ENCODE measurements around the gene MAIP1.

The MAIP1 gene

DNA sequence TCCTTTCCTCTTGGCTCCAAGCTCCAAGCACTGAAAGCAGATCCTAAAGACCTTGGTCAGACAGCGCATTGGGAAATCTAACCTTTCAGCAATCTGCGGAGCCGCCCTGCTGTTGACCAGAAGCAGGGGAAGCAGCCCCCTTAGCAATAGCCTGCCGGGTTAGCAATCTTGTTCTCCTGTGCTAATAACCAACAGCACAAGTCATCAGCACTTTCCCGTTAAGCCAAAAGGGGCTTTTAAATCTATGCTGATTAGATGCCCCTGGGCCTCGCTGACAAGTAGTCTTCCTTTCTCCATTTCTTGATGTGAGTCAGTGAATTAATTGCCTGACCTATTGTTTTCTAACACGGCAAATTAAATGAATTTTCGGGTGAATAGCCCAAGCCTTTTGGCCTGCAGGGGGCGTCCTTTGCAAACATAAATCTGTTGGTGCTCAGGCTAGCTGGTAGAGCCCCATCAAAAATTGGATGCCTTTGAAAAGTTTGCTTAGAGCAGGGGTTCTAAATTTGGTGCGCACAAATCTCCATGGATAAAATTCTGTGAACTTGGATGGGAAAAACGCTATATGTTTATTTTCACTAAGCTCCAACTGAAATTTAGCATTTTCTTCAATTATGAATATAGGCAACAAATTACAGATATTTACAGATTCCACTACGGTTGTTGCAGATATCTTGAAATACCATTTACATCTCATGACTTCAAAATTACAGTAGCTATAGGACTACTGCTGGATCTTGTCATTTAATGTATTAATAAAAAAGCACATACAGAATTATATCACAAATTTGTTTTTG lies 24.6 kb downstream of the MAIP1 start:
- FAIRE-seq = peak; percentile 93
- TF ChIP-seq TAF1 (IDR thresholded peaks at IDR 0.05; ENCODE audit: borderline replicate concordance, low read depth, low read length) (no peak), POLR2AphosphoS5 (IDR thresholded peaks at IDR 0.05; ENCODE audit: low read depth, low read length) (no peak), POLR2A (IDR thresholded peaks at IDR 0.05; ENCODE audit: low read depth, low read length) (no peak)
- DNase-seq (ENCODE audit: insufficient read length) = no peak

DNA sequence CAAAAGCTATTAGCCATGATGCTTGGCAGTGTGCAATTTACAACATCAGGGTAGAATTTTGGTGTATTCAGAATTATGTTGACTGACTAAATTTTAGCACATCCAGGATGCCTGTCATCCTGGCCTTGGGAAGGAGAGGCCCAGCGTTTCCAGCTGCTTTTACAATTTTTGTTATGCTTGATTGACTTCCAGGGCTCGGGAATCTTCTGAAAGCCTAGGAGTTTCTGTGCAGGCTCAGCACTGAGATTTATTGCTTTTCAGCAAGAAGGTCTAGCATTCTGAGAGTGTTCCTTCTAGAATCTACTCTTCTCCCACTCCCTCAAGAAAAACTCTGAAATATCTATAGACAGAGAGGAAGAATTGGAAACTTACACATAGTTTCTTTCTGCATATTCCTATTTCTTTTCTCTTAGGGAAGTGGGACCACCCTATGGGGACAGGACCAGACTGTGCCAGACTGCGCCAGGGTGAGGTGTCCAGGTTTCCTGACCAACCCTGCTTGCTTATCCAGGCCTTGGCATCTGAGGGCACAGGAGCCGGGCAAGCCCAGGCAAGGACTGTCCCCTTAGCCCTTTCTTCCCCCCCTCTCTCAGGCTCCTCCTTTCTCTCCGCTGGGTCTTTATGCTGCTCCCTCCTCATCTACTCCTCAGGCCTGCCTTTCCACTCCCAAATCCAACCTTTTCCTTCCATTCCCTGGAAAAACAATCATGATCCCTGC lies 26.9 kb downstream of the MAIP1 start:
- DNase-seq (ENCODE audit: insufficient read length) = no peak
- TF ChIP-seq POLR2A (IDR thresholded peaks at IDR 0.05; ENCODE audit: low read depth, low read length) (no peak), POLR2AphosphoS5 (IDR thresholded peaks at IDR 0.05; ENCODE audit: low read depth, low read length) (no peak)
- FAIRE-seq = no peak

DNA sequence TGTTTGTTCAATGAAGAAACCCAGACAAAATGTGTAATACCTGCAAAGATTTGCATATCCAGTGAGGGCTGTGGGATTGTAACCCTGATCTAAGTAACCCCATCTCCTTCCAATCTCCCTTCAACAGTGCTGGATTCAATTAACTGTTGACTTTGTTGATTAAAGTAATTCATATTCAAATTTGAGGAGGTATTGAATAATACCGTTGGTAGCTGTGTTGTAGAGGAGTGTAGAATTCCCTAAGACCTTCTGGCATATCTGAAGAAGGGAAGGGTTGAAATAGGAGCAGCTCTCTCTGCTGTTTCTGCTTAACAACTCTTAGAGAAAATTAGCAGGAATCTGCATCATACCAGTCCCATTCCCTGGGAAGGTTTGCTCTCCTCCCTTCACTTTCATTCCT lies 28.2 kb downstream of the MAIP1 start:
- TF ChIP-seq POLR2AphosphoS5 (IDR thresholded peaks at IDR 0.05; ENCODE audit: low read depth, low read length) = no peak
- no peak for TF ChIP-seq POLR2A (IDR thresholded peaks at IDR 0.05; ENCODE audit: low read depth, low read length)
- TF ChIP-seq TAF1 (IDR thresholded peaks at IDR 0.05; ENCODE audit: borderline replicate concordance, low read depth, low read length) = no peak
- FAIRE-seq (no peak), DNase-seq (ENCODE audit: insufficient read length) (no peak)

DNA sequence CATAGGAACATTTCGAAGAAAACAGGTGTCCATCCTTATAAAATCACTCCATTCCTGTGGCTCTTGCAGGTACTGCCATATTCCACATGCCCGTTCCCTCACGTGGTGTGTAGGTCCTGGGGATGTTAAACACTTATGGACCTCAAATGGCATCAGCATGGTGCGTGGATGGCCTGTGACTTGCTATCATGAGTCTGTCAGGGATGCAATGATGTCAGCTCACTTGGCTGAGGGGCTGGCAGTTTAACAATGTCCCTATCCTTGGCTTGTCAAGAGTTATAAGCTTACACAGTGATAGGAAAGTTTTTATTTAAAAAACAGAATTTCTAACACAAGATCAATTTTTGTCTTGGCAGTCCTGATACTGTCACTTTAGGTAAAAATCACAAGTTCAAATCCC lies 28.8 kb downstream of the MAIP1 start:
- TF ChIP-seq POLR2AphosphoS5 (IDR thresholded peaks at IDR 0.05; ENCODE audit: low read depth, low read length) (no peak), TAF1 (IDR thresholded peaks at IDR 0.05; ENCODE audit: borderline replicate concordance, low read depth, low read length) (no peak), POLR2A (IDR thresholded peaks at IDR 0.05; ENCODE audit: low read depth, low read length) (no peak)
- FAIRE-seq (no peak), DNase-seq (ENCODE audit: insufficient read length) (no peak)

DNA sequence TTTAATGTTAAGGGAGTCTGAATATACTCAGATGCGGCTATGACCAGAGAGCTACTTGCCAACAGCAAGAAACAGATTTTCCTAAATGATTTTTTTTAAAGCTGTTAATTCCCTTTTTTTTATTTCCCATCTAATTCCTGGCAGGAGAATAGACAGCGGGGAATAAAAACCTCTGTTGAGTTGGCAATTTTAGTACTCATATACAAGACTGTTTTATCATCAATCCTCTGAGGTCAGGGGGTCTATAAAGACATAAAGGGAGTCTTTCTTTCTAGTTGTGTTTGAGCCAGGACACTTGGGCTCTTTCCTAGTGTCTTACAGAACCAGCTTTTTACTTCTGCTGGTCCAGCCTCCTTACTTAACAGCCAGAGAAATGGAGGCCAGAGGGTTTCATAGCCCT lies 29.4 kb downstream of the MAIP1 start:
- FAIRE-seq = no peak
- TF ChIP-seq POLR2AphosphoS5 (IDR thresholded peaks at IDR 0.05; ENCODE audit: low read depth, low read length) (no peak), POLR2A (IDR thresholded peaks at IDR 0.05; ENCODE audit: low read depth, low read length) (no peak), TAF1 (IDR thresholded peaks at IDR 0.05; ENCODE audit: borderline replicate concordance, low read depth, low read length) (no peak)
- DNase-seq (ENCODE audit: insufficient read length) = no peak

DNA sequence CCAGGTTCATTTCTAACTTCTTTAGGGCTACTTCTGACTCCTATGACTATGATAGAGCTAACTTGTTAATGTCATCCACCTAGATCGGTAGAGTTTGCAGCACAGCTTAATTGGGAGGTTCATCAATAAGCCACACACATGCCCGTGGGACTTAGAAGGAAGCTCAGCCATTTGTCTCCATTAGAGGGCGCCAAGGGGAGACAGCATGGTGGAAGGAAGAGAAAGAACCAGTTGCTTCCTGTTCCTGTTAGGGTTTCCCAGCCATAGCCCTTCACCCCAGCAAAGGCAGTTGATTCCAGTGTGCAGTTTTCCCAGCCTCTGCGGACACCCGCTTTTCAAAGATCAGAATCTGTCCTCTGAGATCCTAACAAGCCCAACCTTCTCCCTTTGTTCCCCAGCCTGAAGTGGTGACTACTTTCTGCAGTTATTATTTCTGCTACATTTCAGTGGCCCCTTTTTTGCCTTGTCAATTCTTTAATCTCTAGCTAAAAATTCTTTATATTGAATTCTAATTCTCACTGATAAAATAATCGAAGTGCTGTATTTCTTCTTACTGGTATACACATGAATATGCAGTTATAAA lies 30.3 kb downstream of the MAIP1 start:
- DNase-seq (ENCODE audit: insufficient read length) (no peak), FAIRE-seq (no peak)
- no peak for TF ChIP-seq TAF1 (IDR thresholded peaks at IDR 0.05; ENCODE audit: borderline replicate concordance, low read depth, low read length)
- TF ChIP-seq POLR2AphosphoS5 (IDR thresholded peaks at IDR 0.05; ENCODE audit: low read depth, low read length) = no peak

DNA sequence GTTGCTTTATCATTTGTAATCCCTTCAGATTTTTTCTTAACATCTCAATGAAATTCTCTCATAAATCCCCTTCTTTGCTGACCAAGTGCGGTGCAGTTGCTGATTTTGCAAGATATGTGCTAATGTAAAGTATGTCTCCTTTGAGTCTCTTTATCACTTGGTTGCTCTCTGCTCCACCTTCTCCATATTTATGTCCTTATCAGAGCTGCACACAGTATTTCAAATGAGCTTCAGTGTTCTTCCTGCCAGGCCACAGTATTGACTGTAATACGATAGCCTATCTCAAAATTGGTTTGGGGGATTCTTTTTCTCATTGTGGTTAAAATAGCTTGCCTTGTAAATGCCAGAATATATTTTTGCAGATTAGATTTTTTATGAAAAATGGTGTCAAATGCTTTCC lies 32.2 kb downstream of the MAIP1 start:
- DNase-seq (ENCODE audit: insufficient read length) (no peak), FAIRE-seq (no peak)
- TF ChIP-seq POLR2AphosphoS5 (IDR thresholded peaks at IDR 0.05; ENCODE audit: low read depth, low read length) = no peak
- TF ChIP-seq POLR2A (IDR thresholded peaks at IDR 0.05; ENCODE audit: low read depth, low read length) = no peak
- TF ChIP-seq TAF1 (IDR thresholded peaks at IDR 0.05; ENCODE audit: borderline replicate concordance, low read depth, low read length) = no peak

DNA sequence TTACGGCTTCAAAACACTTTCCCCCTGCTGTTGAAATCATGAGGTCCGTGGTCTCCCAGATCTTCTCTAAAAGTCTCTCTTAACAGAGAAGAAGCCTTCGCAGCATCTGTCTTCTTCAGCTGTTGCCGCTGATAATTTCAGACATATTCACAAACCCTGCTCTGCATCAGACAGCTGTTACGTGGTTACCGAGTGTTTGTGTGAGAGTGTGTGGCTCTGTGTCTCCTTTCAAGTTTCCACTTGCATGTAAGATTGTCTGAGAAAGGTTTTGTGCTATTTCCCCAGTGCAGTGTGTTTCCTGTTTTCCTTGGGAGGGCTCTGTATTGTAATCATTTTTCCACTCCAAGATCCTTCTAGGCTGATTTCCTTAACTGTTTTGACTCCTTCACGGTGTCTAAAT lies 32.8 kb downstream of the MAIP1 start:
- TF ChIP-seq TAF1 (IDR thresholded peaks at IDR 0.05; ENCODE audit: borderline replicate concordance, low read depth, low read length) = no peak
- no peak for TF ChIP-seq POLR2AphosphoS5 (IDR thresholded peaks at IDR 0.05; ENCODE audit: low read depth, low read length)
- no peak for TF ChIP-seq POLR2A (IDR thresholded peaks at IDR 0.05; ENCODE audit: low read depth, low read length)
- FAIRE-seq (no peak), DNase-seq (ENCODE audit: insufficient read length) (no peak)

DNA sequence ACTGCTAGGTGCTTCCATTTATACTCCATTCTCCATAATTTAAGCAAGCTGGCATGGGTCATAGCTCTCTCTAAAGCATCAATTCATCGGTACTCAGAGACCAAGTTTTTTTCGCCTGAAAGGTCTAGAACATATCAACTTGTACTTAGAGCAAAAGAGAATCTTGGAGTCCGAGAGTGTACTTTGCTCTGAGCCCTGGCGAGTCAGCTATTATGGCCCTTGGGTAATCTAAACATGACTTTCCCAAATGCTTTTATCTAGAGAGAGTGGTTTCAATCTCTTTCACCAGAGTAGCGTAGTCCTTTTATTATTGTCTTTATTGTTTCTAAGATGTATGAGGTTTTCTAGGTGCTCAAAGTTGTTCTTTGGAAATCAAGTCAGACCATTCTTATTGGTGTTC lies 34.4 kb downstream of the MAIP1 start:
- DNase-seq (ENCODE audit: insufficient read length) (no peak), FAIRE-seq (no peak)
- TF ChIP-seq POLR2A (IDR thresholded peaks at IDR 0.05; ENCODE audit: low read depth, low read length) = no peak
- no peak for TF ChIP-seq POLR2AphosphoS5 (IDR thresholded peaks at IDR 0.05; ENCODE audit: low read depth, low read length)
- TF ChIP-seq TAF1 (IDR thresholded peaks at IDR 0.05; ENCODE audit: borderline replicate concordance, low read depth, low read length) = no peak

DNA sequence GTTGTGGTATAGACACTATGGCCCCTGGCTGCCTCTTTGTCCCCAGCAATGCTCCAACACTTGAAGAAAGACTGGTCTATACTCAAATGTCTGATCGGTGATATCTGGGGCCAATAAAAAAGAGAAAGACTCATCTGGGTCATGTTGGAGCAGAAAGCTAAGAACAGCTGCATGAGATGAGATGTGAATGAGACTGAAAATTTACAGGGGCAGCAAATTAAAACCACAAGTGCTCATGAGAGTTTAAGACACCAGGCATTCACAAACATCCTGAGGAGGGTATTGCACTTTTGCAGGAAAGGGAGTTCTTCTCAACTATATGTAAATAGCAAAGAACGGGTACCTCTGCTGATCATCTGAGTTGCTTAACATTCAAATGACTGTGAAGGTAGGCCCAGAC lies 36.3 kb downstream of the MAIP1 start:
- DNase-seq (ENCODE audit: insufficient read length) = no peak
- no peak for FAIRE-seq
- no peak for TF ChIP-seq TAF1 (IDR thresholded peaks at IDR 0.05; ENCODE audit: borderline replicate concordance, low read depth, low read length)
- no peak for TF ChIP-seq POLR2AphosphoS5 (IDR thresholded peaks at IDR 0.05; ENCODE audit: low read depth, low read length)
- TF ChIP-seq POLR2A (IDR thresholded peaks at IDR 0.05; ENCODE audit: low read depth, low read length) = no peak

DNA sequence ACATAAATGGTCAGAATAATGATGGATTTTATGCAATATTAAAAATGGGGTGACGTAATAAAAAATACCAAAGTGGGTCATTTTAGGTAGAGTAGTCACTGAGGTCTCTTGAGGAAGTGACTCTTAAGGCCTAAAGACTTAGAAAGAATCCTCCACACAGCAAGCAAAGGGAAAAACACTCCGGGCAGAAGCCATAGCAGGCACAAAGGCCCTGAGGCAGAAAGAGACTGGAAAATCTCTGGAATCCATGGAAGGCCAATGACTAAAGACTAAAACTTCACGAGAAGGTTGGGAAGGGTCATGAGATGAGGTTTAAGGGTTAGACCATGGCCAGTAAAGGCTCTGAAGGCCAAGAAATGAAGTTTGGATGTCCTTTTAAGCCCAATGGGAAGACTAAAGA lies 36.9 kb downstream of the MAIP1 start:
- TF ChIP-seq TAF1 (IDR thresholded peaks at IDR 0.05; ENCODE audit: borderline replicate concordance, low read depth, low read length) = no peak

DNA sequence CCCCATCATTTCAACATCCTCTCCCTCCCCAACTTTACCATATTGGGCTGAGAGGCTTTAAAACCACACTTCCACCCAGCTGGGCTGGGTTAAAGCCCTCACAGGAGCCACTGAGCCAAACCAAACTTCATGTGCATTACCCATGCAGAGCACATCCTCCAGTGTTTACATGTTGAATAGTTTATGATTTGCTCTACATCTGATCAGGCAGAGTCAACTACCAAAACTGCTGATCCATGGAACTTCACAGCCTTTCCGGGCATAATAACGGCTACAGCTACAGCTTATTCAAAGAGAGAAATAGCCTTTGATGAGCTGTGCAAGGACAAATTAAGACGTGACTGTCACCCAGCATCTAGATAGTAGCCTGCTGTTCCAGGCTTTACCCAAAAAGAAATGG lies 39.0 kb downstream of the MAIP1 start:
- no peak for DNase-seq (ENCODE audit: insufficient read length)
- no peak for FAIRE-seq
- TF ChIP-seq TAF1 (IDR thresholded peaks at IDR 0.05; ENCODE audit: borderline replicate concordance, low read depth, low read length) (no peak), POLR2AphosphoS5 (IDR thresholded peaks at IDR 0.05; ENCODE audit: low read depth, low read length) (no peak), POLR2A (IDR thresholded peaks at IDR 0.05; ENCODE audit: low read depth, low read length) (no peak)

More for the DNA sequence above, 36.9 kb downstream of the MAIP1 start:
- no peak for DNase-seq (ENCODE audit: insufficient read length)
- FAIRE-seq = no peak

Measured in GM12892 (cell line).